Neutrophil (primary cell): ENCODE measurements around the gene ABCF3.

Source experiments
- H3K27ac ChIP-seq: fragments of 200-600 bp; sonication (generic); 2 replicates; pipeline ENCODE4 v1.5.1; 2016; ENCODE audit warnings: mild to moderate bottlenecking, moderate library complexity
- H3K27me3 ChIP-seq: fragments of 200-600 bp; sonication (generic); 2 replicates; pipeline ENCODE4 v1.6.0; 2016; ENCODE audit warnings: mild to moderate bottlenecking
- H3K36me3 ChIP-seq: fragments of 200-600 bp; sonication (generic); 2 replicates; pipeline ENCODE4 v1.5.1; 2017
- H3K4me1 ChIP-seq, 2 experiments: fragments of 200-600 bp in 1 of 2; sonication (generic) in 1 of 2; 1 replicate in 1 of 2; 2 replicates in 1 of 2; pipeline versions ENCODE4 v1.5.1 to v1.6.1; 2013 to 2016; ENCODE audit warnings: low read depth in 1 of 2, low read length in 1 of 2, mild to moderate bottlenecking in 1 of 2, moderate library complexity in 1 of 2; ENCODE audit not compliant: control insufficient read depth in 1 of 2, insufficient read depth in 1 of 2
- H3K4me3 ChIP-seq, 2 experiments: fragments of 200-600 bp in 1 of 2; sonication (generic) in 1 of 2; 1 replicate in 1 of 2; 2 replicates in 1 of 2; pipeline ENCODE4 v1.5.1; 2013 to 2016; ENCODE audit warnings: low read depth in 1 of 2, low read length in 1 of 2, mild to moderate bottlenecking in 1 of 2, moderate library complexity in 1 of 2
- H3K9me3 ChIP-seq: fragments of 200-600 bp; sonication (generic); 2 replicates; pipeline ENCODE4 v1.5.1; 2016
- CTCF ChIP-seq: fragments of 200-600 bp; sonication (generic); IDR thresholded peaks from 2 replicates; pipeline ENCODE4 v1.5.1; 2016; ENCODE audit warnings: antibody characterized with exemption

Gene ABCF3

GRCh38 chr3:184186184-184186901 is at the start of gene ABCF3:
TSS of gene ABCF3 (plus strand) at chr3:184186199. CDS start at chr3:184186208, 9 bp downstream.
- H3K27me3 ChIP-seq: no peaks in the 10 kb centered on the region
- H3K36me3 ChIP-seq: peaks cover 75% of the 10 kb centered on the region
- H3K4me1 ChIP-seq: peaks cover 24% of the 10 kb centered on the region in 2 experiments
- peak within 1 kb of the TSS; percentile 87 for H3K27ac ChIP-seq
- H3K4me3 ChIP-seq: peak within 1 kb of the TSS; percentile 84 to 94
- H3K9me3 ChIP-seq: no peaks in the 10 kb centered on the region
- no peak for TF ChIP-seq CTCF

GRCh38 chr3:184140436-184140835 is 45.6 kb upstream of the ABCF3 start:
- Histone ChIP-seq H3K27me3 (no peaks in the 10 kb centered on the region), H3K27ac (no peak overlapping the region), H3K36me3 (peaks cover 62% of the 10 kb centered on the region), H3K4me3 (no peak overlapping the region), H3K4me1 (peaks cover 10 to 14% of the 10 kb centered on the region in 2 experiments), H3K9me3 (no peaks in the 10 kb centered on the region)
- TF ChIP-seq CTCF: no peak

DNA sequence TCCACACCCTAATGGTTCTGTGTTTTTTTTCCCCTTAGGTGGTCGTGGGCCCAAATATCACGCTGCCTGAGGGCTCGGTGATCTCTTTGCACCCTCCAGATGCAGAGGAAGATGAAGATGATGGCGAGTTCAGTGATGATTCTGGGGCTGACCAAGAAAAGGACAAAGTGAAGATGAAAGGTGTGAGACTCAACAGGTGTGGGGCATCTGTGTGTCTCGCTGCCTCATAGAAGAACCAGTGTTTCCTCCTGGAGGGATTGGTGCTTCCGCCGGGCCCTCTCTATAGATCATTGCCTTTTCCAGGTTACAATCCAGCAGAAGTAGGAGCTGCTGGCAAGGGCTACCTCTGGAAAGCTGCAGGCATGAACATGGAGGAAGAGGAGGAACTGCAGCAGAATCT is 43.8 kb upstream of the ABCF3 start:
- H3K27me3 ChIP-seq: no peaks in the 10 kb centered on the region
- H3K36me3 ChIP-seq: peaks cover 73% of the 10 kb centered on the region
- no peaks in the 10 kb centered on the region for H3K4me1 ChIP-seq
- no peaks in the 10 kb centered on the region for H3K9me3 ChIP-seq
- TF ChIP-seq CTCF: no peak
- H3K27ac ChIP-seq: no peak overlapping the region
- no peak overlapping the region for H3K4me3 ChIP-seq

DNA sequence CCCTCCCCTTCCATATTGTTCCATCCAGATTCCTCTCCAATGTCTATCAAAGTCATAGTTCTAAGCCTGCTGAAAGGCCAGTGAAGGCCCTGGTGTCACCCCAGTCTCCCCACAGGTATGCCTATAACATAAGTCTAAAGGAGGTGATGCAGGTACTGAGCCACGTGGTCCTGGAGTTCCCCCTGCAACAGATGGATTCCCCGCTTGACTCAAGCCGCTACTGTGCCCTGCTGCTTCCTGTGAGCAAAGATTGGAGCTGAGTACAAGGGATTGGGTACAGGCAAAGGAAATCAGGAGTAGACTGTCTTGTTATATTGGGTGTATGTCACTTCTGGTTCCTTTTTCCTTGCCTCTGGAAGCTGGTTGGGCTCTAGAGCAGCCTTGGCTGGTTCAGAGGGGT is 42.7 kb upstream of the ABCF3 start:
- Histone ChIP-seq H3K36me3 (peaks cover 65% of the 10 kb centered on the region), H3K9me3 (no peaks in the 10 kb centered on the region)
- TF ChIP-seq CTCF: no peak

GRCh38 chr3:184144505-184144904 is 41.5 kb upstream of the ABCF3 start:
- peaks cover 65% of the 10 kb centered on the region for H3K36me3 ChIP-seq
- no peak for TF ChIP-seq CTCF
- no peaks in the 10 kb centered on the region for H3K27me3 ChIP-seq
- no peak overlapping the region for H3K27ac ChIP-seq
- peaks cover 5 to 6% of the 10 kb centered on the region in 2 experiments for H3K4me1 ChIP-seq
- no peak overlapping the region for H3K4me3 ChIP-seq
- no peaks in the 10 kb centered on the region for H3K9me3 ChIP-seq

More for the DNA sequence above, 42.7 kb upstream of the ABCF3 start:
- Histone ChIP-seq H3K4me1 (peaks cover 4 to 5% of the 10 kb centered on the region in 2 experiments), H3K27me3 (no peaks in the 10 kb centered on the region), H3K4me3 (no peak overlapping the region), H3K27ac (no peak overlapping the region)
